Measurements from ENCODE around the gene LRRC4C. TPM values are rescaled to one million over a fixed set of nuclear protein-coding genes. Genes with fewer than 3 reads are reported as not detected.

LRRC4C gene
- total RNA-seq, 1 donor from 2014 or later: not detected

DNA sequence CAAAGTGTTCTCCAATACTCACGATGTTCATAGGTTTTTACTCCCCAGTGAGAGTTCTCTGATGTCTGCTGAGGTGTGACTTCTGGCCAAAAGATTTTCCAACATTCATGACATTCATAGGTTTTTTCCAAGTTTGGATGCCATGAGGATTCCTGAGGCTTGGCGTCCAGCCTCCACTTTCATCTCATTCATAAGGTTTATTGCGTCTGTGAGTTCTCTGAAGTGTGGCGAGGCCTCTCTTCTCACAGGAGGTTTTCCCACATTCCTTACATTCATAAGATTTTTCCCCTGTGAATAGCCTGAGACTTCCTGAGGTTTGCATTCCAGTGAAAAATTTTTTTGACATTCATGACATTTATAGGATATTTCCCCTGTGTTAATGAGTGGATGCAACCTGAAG is 1014.1 kb downstream of the LRRC4C start:
- no peak for TF ChIP-seq CTCF (IDR thresholded peaks at IDR 0.05)
- DNase-seq (ENCODE audit: low spot score in 2 of 2): no peak
- H3K4me1 ChIP-seq: no peaks in the 10 kb centered on the region
- intact Hi-C loops (cut with DNase I): no loop called here
- H3K36me3 ChIP-seq: no peaks in the 10 kb centered on the region
- no peak overlapping the region for H3K27ac ChIP-seq
- H3K27me3 ChIP-seq: no peaks in the 10 kb centered on the region
- no peak overlapping the region for H3K4me3 ChIP-seq
- peaks cover 0 to 8% of the 10 kb centered on the region in 2 donors for H3K9me3 ChIP-seq

GRCh38 chr11:40444151-40444550 is 1015.3 kb downstream of the LRRC4C start:
- Histone ChIP-seq H3K4me3 (no peak overlapping the region), H3K4me1 (no peaks in the 10 kb centered on the region), H3K9me3 (peaks cover 0 to 8% of the 10 kb centered on the region in 2 donors), H3K27me3 (no peaks in the 10 kb centered on the region), H3K36me3 (no peaks in the 10 kb centered on the region), H3K27ac (no peak overlapping the region)
- DNase-seq (ENCODE audit: low spot score in 2 of 2): no peak
- TF ChIP-seq CTCF (IDR thresholded peaks at IDR 0.05): no peak
- intact Hi-C loops (cut with DNase I): no loop called here

GRCh38 chr11:40435344-40435743 is 1024.1 kb downstream of the LRRC4C start:
- no peak for TF ChIP-seq CTCF (IDR thresholded peaks at IDR 0.05)
- Histone ChIP-seq H3K27me3 (no peaks in the 10 kb centered on the region), H3K36me3 (no peaks in the 10 kb centered on the region), H3K27ac (no peak overlapping the region), H3K4me1 (no peaks in the 10 kb centered on the region), H3K9me3 (no peaks in the 10 kb centered on the region), H3K4me3 (no peak overlapping the region)
- intact Hi-C loops (cut with DNase I): no loop called here
- DNase-seq (ENCODE audit: low spot score in 2 of 2): no peak

DNA sequence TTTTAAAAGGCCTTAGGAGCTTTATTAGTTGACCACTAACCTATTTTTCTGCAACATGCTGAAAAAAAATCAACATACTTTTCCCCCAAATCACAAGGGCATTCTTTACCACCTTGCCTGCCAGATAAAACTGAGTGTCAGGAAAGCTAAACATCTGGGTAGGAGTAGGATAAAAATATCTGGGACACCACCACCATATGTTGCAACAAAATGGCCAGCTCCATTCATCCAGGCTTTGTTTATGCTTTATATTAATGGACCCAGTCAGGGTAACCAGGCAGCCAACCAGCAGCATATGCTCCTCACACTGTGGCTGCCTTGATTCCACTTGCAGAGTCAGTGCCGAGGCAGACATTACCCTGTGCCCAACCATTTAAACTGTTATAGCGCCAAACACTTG is 1024.5 kb downstream of the LRRC4C start:
- Histone ChIP-seq H3K4me3 (no peak overlapping the region), H3K4me1 (no peaks in the 10 kb centered on the region), H3K9me3 (no peaks in the 10 kb centered on the region), H3K36me3 (no peaks in the 10 kb centered on the region), H3K27me3 (no peaks in the 10 kb centered on the region), H3K27ac (no peak overlapping the region)
- intact Hi-C loops (cut with DNase I): no loop called here
- DNase-seq (ENCODE audit: low spot score in 2 of 2): no peak
- TF ChIP-seq CTCF (IDR thresholded peaks at IDR 0.05): no peak

DNA sequence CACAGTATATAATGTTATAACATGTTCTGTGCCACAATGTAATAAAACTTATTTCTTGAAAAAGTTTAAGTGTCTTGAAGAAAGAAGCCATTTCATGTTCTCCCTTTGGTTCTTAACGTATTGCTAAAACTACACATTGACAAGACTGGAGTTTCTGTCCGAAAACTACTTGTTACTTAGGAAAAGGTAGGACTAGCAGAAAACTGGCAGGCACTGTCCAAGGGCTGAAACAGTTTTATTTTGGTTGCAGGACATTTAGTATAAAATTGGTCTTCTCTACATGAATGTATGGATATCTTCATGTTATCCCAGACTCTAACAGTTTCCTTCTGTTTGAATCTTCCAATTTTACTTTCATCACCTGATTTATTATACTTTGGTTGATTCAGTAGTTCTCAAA is 1027.1 kb downstream of the LRRC4C start:
- no peak for TF ChIP-seq CTCF (IDR thresholded peaks at IDR 0.05)
- H3K4me1 ChIP-seq: no peaks in the 10 kb centered on the region
- intact Hi-C loops (cut with DNase I): no loop called here
- no peaks in the 10 kb centered on the region for H3K27me3 ChIP-seq
- H3K9me3 ChIP-seq: no peaks in the 10 kb centered on the region
- no peaks in the 10 kb centered on the region for H3K36me3 ChIP-seq
- DNase-seq (ENCODE audit: low spot score in 2 of 2): no peak
- no peak overlapping the region for H3K4me3 ChIP-seq
- no peak overlapping the region for H3K27ac ChIP-seq

DNA sequence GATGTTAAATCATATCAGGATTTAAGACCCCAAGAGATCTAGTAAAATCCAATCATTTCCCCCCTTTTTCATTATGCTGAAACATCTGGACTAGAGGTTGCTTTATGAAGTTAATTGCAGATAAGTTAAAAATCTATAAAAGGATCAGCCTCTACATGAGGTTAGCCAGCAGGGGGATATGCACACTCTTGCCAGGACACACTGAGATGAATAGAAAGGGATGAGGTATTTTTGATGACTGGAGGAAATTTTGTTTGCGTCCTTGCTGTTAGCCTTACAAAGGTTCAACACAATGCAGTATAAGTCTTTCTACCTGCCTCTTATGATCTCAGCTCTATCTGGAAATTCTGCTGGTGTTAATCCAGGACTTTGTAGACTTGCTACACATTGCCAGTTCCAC is 1034.3 kb downstream of the LRRC4C start:
- DNase-seq (ENCODE audit: low spot score in 2 of 2): no peak
- no peak overlapping the region for H3K4me3 ChIP-seq
- no peaks in the 10 kb centered on the region for H3K27me3 ChIP-seq
- intact Hi-C loops (cut with DNase I): no loop called here
- H3K4me1 ChIP-seq: no peaks in the 10 kb centered on the region
- TF ChIP-seq CTCF (IDR thresholded peaks at IDR 0.05): no peak
- no peaks in the 10 kb centered on the region for H3K9me3 ChIP-seq
- no peak overlapping the region for H3K27ac ChIP-seq
- no peaks in the 10 kb centered on the region for H3K36me3 ChIP-seq

Measured in ascending aorta (tissue), 2 donors.